GM12878 (cell line): ENCODE measurements around the gene MYH9. TPM values are rescaled to one million over a fixed set of nuclear protein-coding genes. Genes with fewer than 3 reads are reported as not detected.

Source experiments
- BCL11A ChIP-seq: IDR thresholded peaks from 2 replicates; pipeline ENCODE4 v1.6.1; 2011; ENCODE audit warnings: low read depth, low read length
- BHLHE40 ChIP-seq, 2 experiments: fragments of 450-650 bp in 1 of 2; IDR thresholded peaks; 2 replicates each; pipeline ENCODE4 v1.6.1; 2011 to 2017; ENCODE audit warnings: low read depth in 2 of 2, borderline replicate concordance in 1 of 2, improper control_type of control experiment in 1 of 2, low read length in 1 of 2, mild to moderate bottlenecking in 1 of 2
- CHD4 ChIP-seq: fragments of 200-600 bp; sonication (generic); IDR thresholded peaks from 2 replicates; pipeline ENCODE4 v1.6.1; 2016; ENCODE audit warnings: mild to moderate bottlenecking
- JUNB ChIP-seq: IDR thresholded peaks from 2 replicates; pipeline ENCODE4 v1.6.1; 2016; ENCODE audit warnings: antibody characterized with exemption, mild to moderate bottlenecking
- KAT2A ChIP-seq: conservative IDR thresholded peaks from 2 replicates; pipeline ENCODE4 v1.6.1; 2011; ENCODE audit warnings: low read depth, low read length; ENCODE audit not compliant: control insufficient read depth
- PAX8 ChIP-seq: fragments of 450-650 bp; IDR thresholded peaks from 2 replicates; pipeline ENCODE4 v1.6.1; 2017; ENCODE audit warnings: mild to moderate bottlenecking, moderate library complexity
- RBBP5 ChIP-seq: fragments of 200-600 bp; sonication (generic); conservative IDR thresholded peaks from 2 replicates; pipeline ENCODE4 v1.6.1; 2016
- RCOR1 ChIP-seq: conservative IDR thresholded peaks from 2 replicates; pipeline ENCODE4 v1.6.1; 2012; ENCODE audit warnings: low read depth, low read length, improper control_type of control experiment
- SKIL ChIP-seq: fragments of 450-650 bp; IDR thresholded peaks from 2 replicates; pipeline ENCODE4 v1.6.1; 2017; ENCODE audit warnings: mild to moderate bottlenecking, low read depth, inconsistent platforms; ENCODE audit not compliant: poor library complexity, severe bottlenecking
- SRF ChIP-seq, 2 experiments: IDR thresholded peaks; 2 replicates each; pipeline ENCODE4 v1.6.1; 2011; ENCODE audit warnings: low read depth in 2 of 2, low read length in 2 of 2, mild to moderate bottlenecking in 1 of 2, moderate library complexity in 1 of 2
- STAT1 ChIP-seq: fragments of 450-650 bp; conservative IDR thresholded peaks from 2 replicates; pipeline ENCODE4 v1.6.1; 2014; ENCODE audit warnings: antibody characterized with exemption, mild to moderate bottlenecking
- TCF7 ChIP-seq: IDR thresholded peaks from 2 replicates; pipeline ENCODE4 v1.6.1; 2014; ENCODE audit warnings: antibody characterized with exemption, borderline replicate concordance
- YY1 ChIP-seq: IDR thresholded peaks from 2 replicates; pipeline ENCODE4 v1.6.1; 2011; ENCODE audit warnings: low read depth, mild to moderate bottlenecking, low read length
- ZBED1 ChIP-seq: IDR thresholded peaks from 2 replicates; pipeline ENCODE4 v1.6.1; 2016; ENCODE audit warnings: borderline replicate concordance
- ZBTB4 ChIP-seq: fragments of 450-650 bp; formaldehyde crosslinking; IDR thresholded peaks from 2 replicates; pipeline ENCODE4 v1.4.0; 2022; ENCODE audit warnings: mild to moderate bottlenecking, moderate library complexity
- ZNF384 ChIP-seq: IDR thresholded peaks from 2 replicates; pipeline ENCODE4 v1.6.1; 2012; ENCODE audit warnings: low read depth, mild to moderate bottlenecking, low read length, improper control_type of control experiment, borderline replicate concordance
- polyA plus RNA-seq, 11 experiments: library from polyadenylated mRNA; depleted of rRNA in 4 of 11; unstranded in 6 of 11; stranded (reverse) in 5 of 11; fragments of >200 nt; fragmentation: Nextera tagmentation in 4 of 11; fragmentation: Illumina TruSeq in 1 of 11; extraction: Ambion mirVana in 4 of 11; extraction: Trizol in 1 of 11; gene quantifications; 1 replicate in 1 of 11; 2 replicates in 10 of 11; pipeline versions ENCODE4 v1.2.1 to v1.2.3, GENCODE V29; 2011 to 2016; ENCODE audit warnings: inconsistent platforms in 2 of 11, missing spikeins in 2 of 11, low read depth in 1 of 11
- total RNA-seq, 4 experiments: library from RNA; depleted of rRNA in 3 of 4; stranded (reverse); fragments of >200 nt in 3 of 4; fragmentation: Illumina TruSeq in 1 of 4; extraction: Trizol in 1 of 4; gene quantifications; 2 replicates each; pipeline versions ENCODE4 v1.2.1 to v1.2.3, GENCODE V29; 2013 to 2021
- TF ChIP-seq, protein P1 (sequence below): IDR thresholded peaks from 2 replicates; pipeline ENCODE4 v1.6.1; 2011; ENCODE audit warnings: borderline replicate concordance, low read depth, mild to moderate bottlenecking, moderate library complexity, low read length; ENCODE audit not compliant: insufficient read depth, poor library complexity, severe bottlenecking
- TF ChIP-seq, protein P2 (sequence below): fragments of 450-650 bp; IDR thresholded peaks from 2 replicates; pipeline ENCODE4 v1.6.1; 2017; ENCODE audit warnings: mild to moderate bottlenecking, moderate library complexity

MYH9 gene
- total and polyA plus RNA-seq, 10 of the 15 experiments (the other 5 are each of a cell fraction or from before 2014, with no cell fraction given): 5.1 to 525 (median 145) TPM

- TF ChIP-seq, protein P1, sequence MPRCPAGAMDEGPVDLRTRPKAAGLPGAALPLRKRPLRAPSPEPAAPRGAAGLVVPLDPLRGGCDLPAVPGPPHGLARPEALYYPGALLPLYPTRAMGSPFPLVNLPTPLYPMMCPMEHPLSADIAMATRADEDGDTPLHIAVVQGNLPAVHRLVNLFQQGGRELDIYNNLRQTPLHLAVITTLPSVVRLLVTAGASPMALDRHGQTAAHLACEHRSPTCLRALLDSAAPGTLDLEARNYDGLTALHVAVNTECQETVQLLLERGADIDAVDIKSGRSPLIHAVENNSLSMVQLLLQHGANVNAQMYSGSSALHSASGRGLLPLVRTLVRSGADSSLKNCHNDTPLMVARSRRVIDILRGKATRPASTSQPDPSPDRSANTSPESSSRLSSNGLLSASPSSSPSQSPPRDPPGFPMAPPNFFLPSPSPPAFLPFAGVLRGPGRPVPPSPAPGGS: no peak
- no peak for TF ChIP-seq RCOR1
- TF ChIP-seq TCF7: no peak
- TF ChIP-seq PAX8: no peak
- TF ChIP-seq JUNB: no peak
- TF ChIP-seq STAT1: no peak
- no peak for TF ChIP-seq ZBTB4 (CRISPR knock-in tag)
- TF ChIP-seq ZNF384: no peak
- no peak for TF ChIP-seq SKIL
- no peak for TF ChIP-seq RBBP5
- no peak for TF ChIP-seq YY1
- TF ChIP-seq, protein P2, sequence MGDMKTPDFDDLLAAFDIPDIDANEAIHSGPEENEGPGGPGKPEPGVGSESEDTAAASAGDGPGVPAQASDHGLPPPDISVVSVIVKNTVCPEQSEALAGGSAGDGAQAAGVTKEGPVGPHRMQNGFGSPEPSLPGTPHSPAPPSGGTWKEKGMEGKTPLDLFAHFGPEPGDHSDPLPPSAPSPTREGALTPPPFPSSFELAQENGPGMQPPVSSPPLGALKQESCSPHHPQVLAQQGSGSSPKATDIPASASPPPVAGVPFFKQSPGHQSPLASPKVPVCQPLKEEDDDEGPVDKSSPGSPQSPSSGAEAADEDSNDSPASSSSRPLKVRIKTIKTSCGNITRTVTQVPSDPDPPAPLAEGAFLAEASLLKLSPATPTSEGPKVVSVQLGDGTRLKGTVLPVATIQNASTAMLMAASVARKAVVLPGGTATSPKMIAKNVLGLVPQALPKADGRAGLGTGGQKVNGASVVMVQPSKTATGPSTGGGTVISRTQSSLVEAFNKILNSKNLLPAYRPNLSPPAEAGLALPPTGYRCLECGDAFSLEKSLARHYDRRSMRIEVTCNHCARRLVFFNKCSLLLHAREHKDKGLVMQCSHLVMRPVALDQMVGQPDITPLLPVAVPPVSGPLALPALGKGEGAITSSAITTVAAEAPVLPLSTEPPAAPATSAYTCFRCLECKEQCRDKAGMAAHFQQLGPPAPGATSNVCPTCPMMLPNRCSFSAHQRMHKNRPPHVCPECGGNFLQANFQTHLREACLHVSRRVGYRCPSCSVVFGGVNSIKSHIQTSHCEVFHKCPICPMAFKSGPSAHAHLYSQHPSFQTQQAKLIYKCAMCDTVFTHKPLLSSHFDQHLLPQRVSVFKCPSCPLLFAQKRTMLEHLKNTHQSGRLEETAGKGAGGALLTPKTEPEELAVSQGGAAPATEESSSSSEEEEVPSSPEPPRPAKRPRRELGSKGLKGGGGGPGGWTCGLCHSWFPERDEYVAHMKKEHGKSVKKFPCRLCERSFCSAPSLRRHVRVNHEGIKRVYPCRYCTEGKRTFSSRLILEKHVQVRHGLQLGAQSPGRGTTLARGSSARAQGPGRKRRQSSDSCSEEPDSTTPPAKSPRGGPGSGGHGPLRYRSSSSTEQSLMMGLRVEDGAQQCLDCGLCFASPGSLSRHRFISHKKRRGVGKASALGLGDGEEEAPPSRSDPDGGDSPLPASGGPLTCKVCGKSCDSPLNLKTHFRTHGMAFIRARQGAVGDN: peak; percentile 18; the same call in 1 of the 2 replicates
- TF ChIP-seq BHLHE40 (IDR thresholded peaks at IDR 0.05; ENCODE audit: borderline replicate concordance in 1 of 2, low read depth in 2 of 2, low read length in 1 of 2): no peak
- no peak for TF ChIP-seq CHD4
- no peak for TF ChIP-seq KAT2A
- TF ChIP-seq BCL11A: 0 out of 2 replicates have a peak, but pooled peaks have one; percentile 1
- no peak for TF ChIP-seq SRF (IDR thresholded peaks at IDR 0.05; ENCODE audit: low read depth in 2 of 2, low read length in 2 of 2)
- no peak for TF ChIP-seq ZBED1
These were observed 55.7 kb downstream of the MYH9 start (continued) for GRCh38 chr22:36331912-36332622.
